NB4 (cell line): ENCODE results near the gene POU4F3.

ENCODE experiments used
- CTCF ChIP-seq: IDR thresholded peaks from one replicate; pipeline ENCODE4 v1.5.1; 2012; ENCODE audit warnings: low read depth, low read length
- MYC ChIP-seq: IDR thresholded peaks from 2 replicates; pipeline ENCODE4 v1.6.1; 2011; ENCODE audit warnings: low read depth, low read length

GRCh38 chr5:146365618-146366017 is 27.0 kb downstream of the POU4F3 start:
- TF ChIP-seq CTCF, result no peak
- TF ChIP-seq MYC, result no peak
